ENCODE results near the gene GAD1.

Gene GAD1

GRCh38 chr2:170846314-170846713, 29.6 kb downstream of the GAD1 start:
- DNase-seq (ENCODE audit: low spot score), result no peak

GRCh38 chr2:170847716-170848115, 31.0 kb downstream of the GAD1 start:
- DNase-seq (ENCODE audit: low spot score), result no peak

DNA sequence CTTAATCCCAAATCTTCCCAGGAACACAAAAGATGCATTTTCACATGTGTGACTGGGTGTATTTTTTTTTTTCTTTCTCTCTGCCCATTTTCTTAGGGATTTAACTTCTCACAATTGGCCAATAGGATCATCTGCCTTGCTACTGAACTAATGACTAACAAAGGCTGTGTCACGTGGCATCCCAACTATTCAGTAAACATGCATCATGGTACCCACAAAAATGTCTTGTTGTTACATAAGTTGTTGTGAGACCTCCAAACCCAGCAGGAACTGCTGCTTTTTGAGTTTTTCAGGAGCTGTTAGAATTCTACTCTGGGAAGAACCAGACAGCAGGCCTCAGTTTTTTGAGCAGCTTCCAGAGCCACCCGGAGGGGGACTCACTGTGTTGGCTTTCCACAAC, 31.9 kb downstream of the GAD1 start:
- no peak for DNase-seq (ENCODE audit: low spot score)

GRCh38 chr2:170850251-170850650, 33.6 kb downstream of the GAD1 start:
- no peak for DNase-seq (ENCODE audit: low spot score)

DNA sequence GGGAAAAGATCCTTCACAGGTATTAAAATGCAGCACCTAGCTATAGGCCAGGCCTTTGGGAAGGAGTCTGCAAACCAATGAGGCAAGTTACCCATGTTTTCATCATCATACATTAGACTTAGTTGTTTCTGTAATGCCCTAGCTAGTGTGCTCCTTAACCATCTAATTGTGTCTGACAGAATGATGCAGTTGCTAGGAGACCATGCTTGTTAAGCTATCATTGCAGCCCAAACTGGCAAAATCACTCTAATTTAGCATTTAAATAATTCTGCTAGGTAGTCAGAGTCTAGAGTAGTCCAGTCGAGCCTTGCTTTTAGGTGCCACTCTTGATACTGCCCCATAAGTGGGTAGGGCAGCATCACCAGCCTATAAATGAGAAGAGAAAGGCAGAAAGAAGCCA, 34.9 kb downstream of the GAD1 start:
- no peak for DNase-seq (ENCODE audit: low spot score)

GRCh38 chr2:170856066-170856465, 39.4 kb downstream of the GAD1 start:
- DNase-seq (ENCODE audit: low spot score), result no peak

DNA sequence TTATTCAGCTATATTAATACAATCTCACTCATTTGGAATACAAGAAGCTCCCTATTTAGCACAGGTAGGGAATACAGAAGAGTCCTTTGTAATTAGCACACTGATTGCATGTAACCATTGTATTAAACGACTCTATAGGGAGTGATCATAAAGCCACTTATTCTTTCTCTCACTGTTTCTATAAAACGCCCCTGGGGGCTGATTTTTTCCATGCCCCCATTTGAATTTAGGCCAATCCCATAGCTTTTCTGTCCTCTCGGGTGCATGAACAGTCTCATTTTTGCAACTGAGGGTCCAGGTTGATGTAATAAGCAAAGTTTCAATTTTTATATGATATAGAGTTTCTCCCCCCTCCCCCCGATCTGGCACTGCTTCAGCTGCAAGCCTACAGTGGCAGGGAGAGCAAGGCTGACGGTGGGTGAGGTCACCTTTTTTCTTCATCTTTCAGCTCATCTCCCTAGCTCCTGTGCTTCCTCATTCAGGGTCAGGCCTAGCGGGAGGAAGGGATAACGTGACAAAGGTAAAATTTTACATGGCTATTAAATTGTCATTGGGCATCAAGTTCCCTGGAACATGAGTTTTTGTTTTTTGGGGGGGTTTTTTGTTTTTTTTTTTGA, 45.7 kb downstream of the GAD1 start:
- DNase-seq (ENCODE audit: low spot score), result no peak

- DNase-seq (ENCODE audit: low spot score), result no peak
These were observed 46.4 kb downstream of the GAD1 start for GRCh38 chr2:170863087-170863486.

DNA sequence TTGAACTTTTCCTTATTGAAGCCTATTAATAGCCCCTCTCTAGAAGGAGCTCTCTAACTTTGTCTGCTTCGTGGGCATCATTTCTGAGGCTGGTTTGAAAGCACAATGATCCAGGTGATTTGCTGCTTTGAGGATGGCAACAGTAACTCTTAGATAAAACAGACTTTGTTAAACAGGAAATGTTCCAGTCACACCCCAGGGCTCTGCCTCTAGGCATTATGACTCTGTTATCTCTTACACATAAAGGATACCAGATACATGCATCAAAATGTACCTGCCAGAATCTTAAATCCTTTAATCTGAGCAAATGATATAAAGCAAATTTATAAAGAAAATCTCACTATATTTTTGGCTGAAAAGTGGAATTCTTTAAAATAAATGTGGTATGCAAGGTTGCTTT, 52.3 kb downstream of the GAD1 start:
- no peak for DNase-seq (ENCODE audit: low spot score)

- DNase-seq (ENCODE audit: low spot score), result no peak
These were observed 52.8 kb downstream of the GAD1 start for GRCh38 chr2:170869461-170869860.

GRCh38 chr2:170873035-170873692, 56.5 kb downstream of the GAD1 start:
- peak; percentile 62 for DNase-seq (ENCODE audit: low spot score)

DNA sequence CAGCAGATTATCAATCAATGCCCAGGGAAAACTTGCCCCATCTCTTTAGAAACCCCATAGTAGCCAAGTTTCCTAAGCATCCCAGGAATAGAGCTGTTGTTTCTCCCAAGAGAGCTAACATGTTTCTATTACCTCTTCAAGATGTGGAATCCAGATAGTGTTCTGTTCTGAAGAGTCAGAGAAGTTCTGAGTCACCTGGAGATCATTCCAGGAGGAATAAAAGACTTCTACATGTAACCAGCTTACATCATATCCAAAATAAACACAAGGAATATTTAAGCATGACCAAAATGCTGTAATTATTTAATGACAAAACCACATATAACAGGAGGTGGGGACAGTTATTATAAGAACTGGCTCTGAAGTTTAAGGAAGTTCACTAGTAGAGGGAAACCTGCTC, 61.4 kb downstream of the GAD1 start:
- no peak for DNase-seq (ENCODE audit: low spot score)

DNA sequence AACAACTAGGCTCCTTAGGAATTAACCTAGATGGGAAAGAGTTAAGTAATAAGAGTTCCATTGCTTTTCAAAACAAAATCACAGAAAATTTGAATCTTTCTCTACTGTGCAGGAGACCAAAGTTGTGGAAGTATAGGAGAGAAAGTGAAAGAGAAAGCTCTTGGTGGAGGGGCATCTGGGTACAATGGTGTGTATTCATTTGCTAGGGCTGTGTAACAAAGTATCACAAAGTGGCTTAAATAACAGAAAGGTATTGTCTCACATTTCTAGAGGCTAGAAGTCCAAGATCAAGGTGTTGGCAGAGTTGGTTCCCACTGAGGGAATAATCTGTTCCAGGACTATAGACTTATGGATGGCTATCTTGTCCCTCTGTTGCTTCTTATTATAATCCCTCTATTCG, 61.8 kb downstream of the GAD1 start:
- DNase-seq (ENCODE audit: low spot score), result no peak

- no peak for DNase-seq (ENCODE audit: low spot score)
These were observed 65.2 kb downstream of the GAD1 start for GRCh38 chr2:170881840-170882239.

- no peak for DNase-seq (ENCODE audit: low spot score)
These were observed 66.1 kb downstream of the GAD1 start for GRCh38 chr2:170882758-170883157.

DNA sequence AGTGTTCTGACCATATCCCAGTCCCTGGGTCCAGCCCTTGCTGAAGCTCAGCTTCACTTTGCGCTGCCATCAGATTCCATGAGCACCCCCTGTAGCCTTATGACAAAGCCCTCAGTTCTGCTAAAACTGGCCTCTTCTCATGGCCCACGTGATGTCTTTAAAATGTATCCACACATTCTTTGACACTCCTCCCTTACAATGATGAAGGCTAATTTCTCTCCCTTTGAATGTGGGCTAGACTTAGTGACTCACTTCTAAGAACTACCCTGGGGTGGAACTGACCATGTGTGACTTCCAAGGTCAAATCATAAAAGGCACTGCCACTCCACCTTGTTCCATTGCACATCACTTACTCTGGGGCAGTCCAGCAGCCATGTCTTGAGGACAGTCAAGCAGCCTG, 67.0 kb downstream of the GAD1 start:
- DNase-seq (ENCODE audit: low spot score), result no peak

DNA sequence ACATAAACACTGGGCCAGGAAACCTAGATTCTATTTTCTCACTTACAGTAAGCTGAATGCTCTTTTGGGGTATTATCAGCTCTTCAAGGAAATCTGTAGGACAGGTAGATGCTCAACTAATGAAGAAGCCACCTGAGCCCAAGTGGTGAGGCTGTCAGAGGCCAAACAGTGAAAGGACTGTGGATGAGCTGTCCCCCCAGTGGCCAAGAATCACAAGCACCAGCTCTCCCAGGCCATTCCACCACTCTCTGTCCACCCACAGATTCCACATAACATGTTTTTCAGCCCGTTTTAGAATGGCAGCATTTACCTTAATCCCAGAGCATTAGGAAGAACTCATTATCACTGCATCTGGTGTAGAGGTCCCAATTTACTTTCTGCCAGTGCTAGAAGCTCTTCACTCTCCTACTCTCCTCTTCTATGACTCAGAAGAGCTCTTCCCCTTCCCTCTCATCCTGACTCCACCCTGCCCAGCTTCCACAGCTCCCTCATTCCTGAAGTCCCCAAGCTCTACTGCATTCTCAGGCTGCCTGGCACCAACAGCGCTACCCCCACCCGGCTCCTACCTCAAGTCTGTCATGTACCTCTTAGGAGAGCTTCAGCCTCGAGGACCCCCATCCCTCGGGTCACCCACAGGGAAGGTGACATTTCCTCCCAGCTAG, 68.6 kb downstream of the GAD1 start:
- no peak for DNase-seq (ENCODE audit: low spot score)

DNA sequence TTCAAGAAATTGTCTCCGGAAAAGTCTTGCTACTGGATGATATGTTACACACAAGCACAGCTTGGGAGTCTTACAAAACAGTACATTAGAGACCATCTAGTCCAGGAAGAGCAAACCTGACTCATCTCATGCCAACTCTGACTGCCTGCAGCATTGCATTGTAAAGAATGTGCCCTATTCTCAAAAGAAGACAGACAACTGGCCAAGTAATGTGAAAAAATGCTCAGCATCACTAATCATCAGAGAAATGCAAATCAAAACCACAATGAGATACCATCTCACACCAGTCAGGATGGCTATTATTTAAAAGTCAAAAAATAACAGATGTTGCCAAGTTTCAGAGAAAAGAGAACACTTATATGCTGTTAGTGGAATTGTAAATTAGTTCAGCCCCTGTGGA, 69.7 kb downstream of the GAD1 start:
- DNase-seq (ENCODE audit: low spot score), result no peak

- DNase-seq (ENCODE audit: low spot score), result no peak
These were observed 70.8 kb downstream of the GAD1 start for GRCh38 chr2:170887496-170887895.

DNA sequence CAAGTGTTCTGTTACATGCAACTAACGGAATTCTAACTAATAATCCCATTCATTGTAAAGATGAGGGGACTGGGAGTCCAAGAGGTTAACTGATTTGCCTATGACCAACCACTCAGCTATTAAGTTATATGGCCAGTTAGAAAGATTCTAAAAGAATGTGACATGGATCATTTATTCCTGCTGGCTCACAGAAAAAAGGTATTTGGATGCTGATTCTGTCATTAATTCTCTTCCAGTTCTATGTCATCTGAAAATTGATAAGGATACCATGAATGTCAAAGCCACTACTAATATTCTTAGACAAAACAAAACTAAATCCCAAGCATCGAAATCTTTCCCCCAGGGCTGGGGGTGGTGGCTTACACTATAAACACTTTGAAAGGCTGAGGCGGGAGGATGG, 71.2 kb downstream of the GAD1 start:
- no peak for DNase-seq (ENCODE audit: low spot score)

GRCh38 chr2:170891893-170892292, 75.2 kb downstream of the GAD1 start:
- no peak for DNase-seq (ENCODE audit: low spot score)

- DNase-seq (ENCODE audit: low spot score), result no peak
These were observed 75.8 kb downstream of the GAD1 start for GRCh38 chr2:170892391-170892951.

DNA sequence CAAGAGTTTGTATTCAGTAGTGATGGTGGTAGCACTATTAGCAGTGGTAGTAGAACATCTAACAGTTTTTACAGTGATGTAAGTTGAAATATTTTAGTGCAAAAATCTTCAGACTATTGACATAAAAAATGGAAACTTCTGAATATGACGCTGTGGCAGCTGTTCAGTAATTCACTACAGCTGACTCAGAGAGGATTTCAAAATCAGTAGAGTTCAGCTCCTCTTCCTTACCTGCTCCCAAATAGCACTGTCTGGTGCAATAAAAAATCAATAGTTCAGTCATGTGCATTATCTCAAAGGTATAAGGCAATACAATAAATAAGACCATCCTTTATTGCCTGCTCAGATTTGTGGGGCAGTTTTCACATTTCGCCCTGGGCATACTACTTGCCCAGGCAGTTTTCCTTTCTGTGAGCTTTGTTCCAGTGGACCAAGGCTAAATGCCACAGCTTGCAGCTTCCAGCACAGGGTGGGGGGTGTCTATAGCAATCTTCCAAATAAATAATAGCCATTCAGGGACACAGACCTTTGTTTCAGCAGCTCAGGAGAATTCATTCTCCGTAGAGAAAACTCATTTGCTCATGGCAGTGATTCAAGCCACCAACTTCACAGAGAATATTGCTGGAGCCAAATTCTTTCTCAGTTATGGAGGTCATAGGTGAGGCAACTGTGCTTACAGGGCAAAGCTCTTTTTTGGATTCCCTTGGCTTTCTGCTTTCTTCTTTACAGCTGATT, 78.5 kb downstream of the GAD1 start:
- DNase-seq (ENCODE audit: low spot score), result no peak
